K562 (cell line): ENCODE measurements around the gene ADCY9. TPM values are rescaled to one million over a fixed set of nuclear protein-coding genes. Genes with fewer than 3 reads are reported as not detected.

Experiments used
- ATAC-seq: fragments of 200-7000 bp; cut with Tn5 transposase; 3 replicates; pipeline ENCODE4 v1.9.1; 2020; ENCODE audit warnings: moderate library complexity
- BruUV-seq: library from RNA; stranded (reverse); fragments of 400-500 nt; replicated peaks from 2 replicates; lab custom pipeline; 2021; lab: Mats Ljungman, UMichigan
- CTCF ChIA-PET: fragments of 300-600 bp; formaldehyde crosslinking; extraction: SDS; loops from one replicate; lab custom pipeline; 2021; ENCODE audit warnings: low intra/inter-chr PET ratio; lab: Yijun Ruan, JAX
- POLR2A ChIA-PET: fragments of 300-600, 350-650 bp; sonication (Branson Sonifier 250); formaldehyde crosslinking; extraction: SDS; loops from one replicate; lab custom pipeline; 2021; ENCODE audit warnings: antibody characterized with exemption, inconsistent platforms; lab: Yijun Ruan, JAX
- DNase-seq, 4 experiments: peaks; one replicate each; pipeline versions ENCODE4 v3.0.0 to v3.0.0-alpha.2; 2011 to 2018; ENCODE audit warnings: low spot score in 3 of 4, mixed read lengths in 3 of 4; ENCODE audit errors: extremely low read depth in 1 of 4
- FAIRE-seq: peaks from 2 replicates; lab custom pipeline; 2011; peaks lifted over from hg19 to GRCh38; lab: Jason Lieb, UNC
- H2AFZ ChIP-seq: 2 replicates; pipeline ENCODE4 v1.6.0; 2011; ENCODE audit warnings: low read depth, low read length, control low read depth, inconsistent platforms
- H3K27ac ChIP-seq: fragments of 200-600 bp; 3 replicates; pipeline ENCODE4 v1.8.0; 2011; ENCODE audit warnings: low read depth, mild to moderate bottlenecking, control low read depth, inconsistent platforms, low read length, moderate library complexity, mixed read lengths; ENCODE audit errors: extremely low read depth
- H3K27me3 ChIP-seq, 2 experiments: fragments of 300-600 bp in 1 of 2; 2 replicates in 1 of 2; 3 replicates in 1 of 2; pipeline versions ENCODE4 v1.6.0 to v1.8.0; 2011; ENCODE audit warnings: inconsistent platforms in 2 of 2, low read length in 2 of 2, mild to moderate bottlenecking in 1 of 2, mixed read lengths in 1 of 2, moderate library complexity in 1 of 2; ENCODE audit not compliant: control insufficient read depth in 2 of 2, insufficient read depth in 2 of 2
- H3K36me3 ChIP-seq: fragments of 300-600 bp; 3 replicates; pipeline ENCODE4 v1.8.0; 2011; ENCODE audit warnings: mild to moderate bottlenecking, low read length, inconsistent platforms; ENCODE audit not compliant: control insufficient read depth, insufficient read depth
- H3K4me1 ChIP-seq, 2 experiments: fragments of 200-600 bp in 1 of 2; replicated peaks in 1 of 2; 2 replicates in 1 of 2; 3 replicates in 1 of 2; pipeline versions ENCODE4 v1.5.1 to v1.8.0; 2011; ENCODE audit warnings: inconsistent platforms in 2 of 2, low read length in 2 of 2, mild to moderate bottlenecking in 1 of 2, mixed read lengths in 1 of 2, moderate library complexity in 1 of 2; ENCODE audit not compliant: control insufficient read depth in 2 of 2, insufficient read depth in 2 of 2
- H3K4me2 ChIP-seq: 2 replicates; pipeline ENCODE4 v1.6.1; 2011; ENCODE audit warnings: low read length, control low read depth, inconsistent platforms, mixed read lengths; ENCODE audit not compliant: insufficient read depth
- H3K4me3 ChIP-seq: fragments of 200-600 bp; sonication (generic), shearing (Covaris generic); 2 replicates; pipeline ENCODE4 v1.5.1; 2016; ENCODE audit warnings: control low read depth, inconsistent platforms
- H3K79me2 ChIP-seq: fragments of 200-600 bp; 3 replicates; pipeline ENCODE4 v1.8.0; 2011; ENCODE audit warnings: low read length, inconsistent platforms; ENCODE audit not compliant: control insufficient read depth, insufficient read depth
- H3K9ac ChIP-seq, 2 experiments: 2 replicates each; pipeline versions ENCODE4 v1.6.0 to v1.6.1; 2011; ENCODE audit warnings: low read depth in 2 of 2, low read length in 2 of 2, control low read depth in 1 of 2, inconsistent platforms in 1 of 2, mild to moderate bottlenecking in 1 of 2, mixed read lengths in 1 of 2; ENCODE audit not compliant: insufficient read depth in 1 of 2
- H3K9me1 ChIP-seq: one replicate; pipeline ENCODE4 v1.6.0; 2011; ENCODE audit warnings: inconsistent platforms, mild to moderate bottlenecking, low read length, moderate library complexity; ENCODE audit not compliant: control insufficient read depth, insufficient read depth
- H3K9me3 ChIP-seq: replicated peaks from 2 replicates; pipeline ENCODE4 v1.5.1; 2011; ENCODE audit warnings: low read depth, low read length, inconsistent platforms; ENCODE audit not compliant: control insufficient read depth, insufficient read depth
- H4K20me1 ChIP-seq: replicated peaks from 2 replicates; pipeline ENCODE4 v1.6.1; 2011; ENCODE audit warnings: low read length, inconsistent platforms, mixed read lengths; ENCODE audit not compliant: control insufficient read depth, insufficient read depth
- ARID1B ChIP-seq: fragments of 450-650 bp; IDR thresholded peaks from 2 replicates; pipeline ENCODE4 v1.6.1; 2016; ENCODE audit warnings: antibody characterized with exemption, mild to moderate bottlenecking, inconsistent platforms
- ATF1 ChIP-seq, 2 experiments: fragments of 450-650 bp in 1 of 2; IDR thresholded peaks; 2 replicates each; pipeline ENCODE4 v1.6.1; 2016; ENCODE audit warnings: missing compliant biosample characterization in 1 of 2, missing genetic modification characterization in 1 of 2
- CREB1 ChIP-seq, 2 experiments: sonication (generic) in 1 of 2; formaldehyde crosslinking in 1 of 2; IDR thresholded peaks; 2 replicates each; pipeline versions ENCODE4 v1.6.1 to v1.8.0; 2012 to 2022; ENCODE audit warnings: inconsistent platforms in 1 of 2, mild to moderate bottlenecking in 1 of 2, missing genetic modification reagents in 1 of 2, moderate library complexity in 1 of 2
- HLTF ChIP-seq: fragments of 450-650 bp; IDR thresholded peaks from 2 replicates; pipeline ENCODE4 v1.6.1; 2016
- KAT7 ChIP-seq: sonication (generic); formaldehyde crosslinking; IDR thresholded peaks from 2 replicates; pipeline ENCODE4 v1.8.0; 2022; ENCODE audit warnings: missing genetic modification reagents, mild to moderate bottlenecking, borderline replicate concordance
- NCOR1 ChIP-seq: fragments of 450-650 bp; IDR thresholded peaks from 2 replicates; pipeline ENCODE4 v1.6.1; 2016; ENCODE audit warnings: mild to moderate bottlenecking, moderate library complexity
- PRDM10 ChIP-seq: fragments of 450-650 bp; IDR thresholded peaks from 2 replicates; pipeline ENCODE4 v1.6.1; 2018; ENCODE audit not compliant: partially characterized antibody
- SNIP1 ChIP-seq: fragments of 450-650 bp; IDR thresholded peaks from 2 replicates; pipeline ENCODE4 v1.7.1; 2017; ENCODE audit warnings: low read depth, mild to moderate bottlenecking
- TAF15 ChIP-seq: fragments of 200-400 bp; formaldehyde crosslinking; IDR thresholded peaks from 2 replicates; pipeline ENCODE4 v1.6.1; 2017; ENCODE audit warnings: mild to moderate bottlenecking, low read depth, low read length, moderate library complexity
- USF1 ChIP-seq: sonication (generic); formaldehyde crosslinking; IDR thresholded peaks from 2 replicates; pipeline ENCODE4 v1.9.0; 2022; ENCODE audit warnings: mild to moderate bottlenecking, missing genetic modification reagents
- ZBTB9 ChIP-seq: fragments of 450-650 bp; formaldehyde crosslinking; IDR thresholded peaks from 2 replicates; pipeline ENCODE4 v1.4.0; 2020; ENCODE audit warnings: mild to moderate bottlenecking, moderate library complexity
- ZNF134 ChIP-seq: fragments of 250-450 bp; sonication (Bioruptor Pico); conservative IDR thresholded peaks from 2 replicates; pipeline ENCODE4 v1.4.0; 2020
- ZNF431 ChIP-seq: sonication (generic); formaldehyde crosslinking; IDR thresholded peaks from 2 replicates; pipeline ENCODE4 v1.8.0; 2022; ENCODE audit warnings: mild to moderate bottlenecking, missing genetic modification reagents
- ZNF518B ChIP-seq: fragments of 250-450 bp; sonication (Bioruptor Pico); IDR thresholded peaks from 2 replicates; pipeline ENCODE4 v1.5.0; 2021; ENCODE audit warnings: mild to moderate bottlenecking, moderate library complexity
- WGBS: fragments of 100-300 bp; shearing (Covaris generic); methylation state at CpG from one replicate; pipeline ENCODE4 v1.1.6; 2016; ENCODE audit warnings: low coverage, mixed read lengths; ENCODE audit not compliant: insufficient coverage; ENCODE audit errors: missing lambda C conversion rate; 5-methylcytosine and 5-hydroxymethylcytosine counted together
- in situ Hi-C: fragments of 300-500 bp; cut with MboI; formaldehyde crosslinking; loops from 4 replicates; pipeline ENCODE4 v1.15.0; 2018; ENCODE audit warnings: inconsistent platforms, mixed read lengths
- intact Hi-C: fragments of 100-400 bp; cut with micrococcal nuclease; formaldehyde crosslinking; loops from 2 replicates; pipeline ENCODE4 v1.14.2; 2022
- polyA plus RNA-seq, 8 experiments: library from polyadenylated mRNA; depleted of rRNA in 4 of 8; stranded (reverse) in 5 of 8; unstranded in 3 of 8; fragments of >200 nt; fragmentation: Nextera tagmentation in 2 of 8; fragmentation: Illumina TruSeq in 1 of 8; extraction: Ambion mirVana in 2 of 8; extraction: Trizol in 1 of 8; gene quantifications; 2 replicates each; pipeline versions ENCODE4 v1.2.1 to v1.2.3, GENCODE V29; 2011 to 2014; ENCODE audit warnings: inconsistent platforms in 1 of 8, missing spikeins in 1 of 8
- total RNA-seq, 7 experiments: library from RNA; depleted of rRNA in 6 of 7; stranded (reverse); fragments of >200 nt in 6 of 7; fragmentation: Illumina TruSeq in 2 of 7; extraction: Trizol in 2 of 7; gene quantifications; 2 replicates each; pipeline versions ENCODE4 v1.2.1 to v1.2.3, GENCODE V29; 2011 to 2021; ENCODE audit warnings: low replicate concordance in 1 of 7

Gene ADCY9
- total and polyA plus RNA-seq, 9 of the 15 experiments (the other 6 are each of a cell fraction or from before 2014, with no cell fraction given), result 0.03 to 0.29 (median 0.17) TPM

GRCh38 chr16:4131621-4132020, 15.4 kb upstream of the ADCY9 start:
- H3K9me3 ChIP-seq, result no peaks in the 10 kb centered on the region
- H3K4me1 ChIP-seq, result no peaks in the 10 kb centered on the region
- H3K4me2 ChIP-seq, result no peak overlapping the region
- POLR2A ChIA-PET, result interaction anchor here (0.9 kb wide), 1 partner anchor 12 kb away, joined by 3 read pairs; no protein-coding TSS in a partner anchor
- BruUV-seq, result no TSS peak
- in situ Hi-C loops, result no loop called here
- CTCF ChIA-PET, result no interaction called here
- H2AFZ ChIP-seq, result no peak overlapping the region
- ATAC-seq, result no peak
- no peak overlapping the region for H3K27ac ChIP-seq
- intact Hi-C loops, result no loop called here
- H4K20me1 ChIP-seq, result no peaks in the 10 kb centered on the region; the same call in 1 of the 2 replicates
- no peak for FAIRE-seq
- H3K79me2 ChIP-seq, result no peaks in the 10 kb centered on the region
- 5% methylated on average over 13 of the region's 13 CpGs for WGBS
- H3K36me3 ChIP-seq, result no peaks in the 10 kb centered on the region
- peaks cover 22 to 47% of the 10 kb centered on the region in 2 experiments; a peak in 3 of 5 replicates for H3K27me3 ChIP-seq
- H3K4me3 ChIP-seq, result no peak overlapping the region
- DNase-seq, result no peak
- H3K9ac ChIP-seq, result no peak overlapping the region
- H3K9me1 ChIP-seq, result no peaks in the 10 kb centered on the region
- TF ChIP-seq ZNF134 (CRISPR knock-in tag) (no peak), ATF1 (CRISPR knock-in tag; IDR thresholded peaks at IDR 0.05) (no peak), ATF1 (tag; IDR thresholded peaks at IDR 0.05) (no peak), CREB1 (IDR thresholded peaks at IDR 0.05) (no peak), CREB1 (CRISPR knock-in tag; IDR thresholded peaks at IDR 0.05) (no peak), ZBTB9 (CRISPR knock-in tag) (no peak), NCOR1 (no peak), SNIP1 (no peak), KAT7 (CRISPR knock-in tag) (no peak), USF1 (CRISPR knock-in tag) (no peak), ZNF518B (CRISPR knock-in tag) (no peak), HLTF (no peak), TAF15 (no peak), PRDM10 (no peak), ARID1B (no peak), ZNF431 (CRISPR knock-in tag) (no peak)
